Mesodermal cell (in vitro differentiated cells): ENCODE measurements around the gene CLN3.
"Not testable (repeated sequence)": the region's sequence is repeated elsewhere in the genome, so short reads cannot be mapped to it uniquely, and the experiment has no call there.

ENCODE experiments used
- H3K27ac ChIP-seq: 2 replicates; pipeline ENCODE4 v1.7.0; 2013; ENCODE audit warnings: mild to moderate bottlenecking, low read depth, low read length, moderate library complexity; ENCODE audit not compliant: severe bottlenecking
- H3K36me3 ChIP-seq: 2 replicates; pipeline ENCODE4 v1.7.1; 2013; ENCODE audit warnings: mild to moderate bottlenecking, low read length, moderate library complexity; ENCODE audit not compliant: control insufficient read depth, insufficient read depth
- H3K4me1 ChIP-seq: one replicate; pipeline ENCODE4 v1.7.1; 2013; ENCODE audit warnings: mild to moderate bottlenecking, low read length; ENCODE audit not compliant: insufficient read depth, control insufficient read depth, poor library complexity, severe bottlenecking
- H3K4me3 ChIP-seq: 2 replicates; pipeline ENCODE4 v1.7.0; 2013; ENCODE audit warnings: low read length, control low read depth, mild to moderate bottlenecking; ENCODE audit not compliant: insufficient read depth, poor library complexity, severe bottlenecking; ENCODE audit errors: extremely low read depth
- H3K9me3 ChIP-seq: 2 replicates; pipeline ENCODE4 v1.7.1; 2013; ENCODE audit warnings: mild to moderate bottlenecking, low read length, moderate library complexity; ENCODE audit not compliant: control insufficient read depth
- WGBS, 2 experiments: methylation state at CpG; one replicate each; pipeline ENCODE4 v1.1.5; 2013; ENCODE audit warnings: missing lambda C conversion rate in 2 of 2; ENCODE audit not compliant: insufficient coverage in 2 of 2; 5-methylcytosine and 5-hydroxymethylcytosine counted together

CLN3 gene

GRCh38 chr16:28486266-28486665 is 5.6 kb downstream of the CLN3 start:
- H3K36me3 ChIP-seq, result peaks cover 10% of the 10 kb centered on the region
- 94 to 100% methylated on average over 3 to 5 of the region's 5 CpGs for WGBS, 2 experiments
- no peaks in the 10 kb centered on the region for H3K4me1 ChIP-seq
- H3K4me3 ChIP-seq, result no peak overlapping the region
- H3K9me3 ChIP-seq, result no peaks in the 10 kb centered on the region
- no peak overlapping the region for H3K27ac ChIP-seq

- H3K36me3 ChIP-seq, H3K27ac ChIP-seq, H3K9me3 ChIP-seq, H3K4me3 ChIP-seq, H3K4me1 ChIP-seq: not testable (repeated sequence)
- WGBS, 2 experiments, result 92 to 100% methylated on average over 4 of the region's 5 CpGs
These were observed 8.5 kb downstream of the CLN3 start for GRCh38 chr16:28483361-28483760.

GRCh38 chr16:28482026-28482425 is 9.8 kb downstream of the CLN3 start:
- 94 to 98% methylated on average over 11 to 12 of the region's 13 CpGs for WGBS, 2 experiments
- no peak overlapping the region for H3K27ac ChIP-seq
- H3K4me1 ChIP-seq, result no peaks in the 10 kb centered on the region
- no peak overlapping the region for H3K4me3 ChIP-seq
- H3K9me3 ChIP-seq, result no peaks in the 10 kb centered on the region
- peaks cover 13% of the 10 kb centered on the region for H3K36me3 ChIP-seq

GRCh38 chr16:28478506-28479180 is 13.2 kb downstream of the CLN3 start:
- no peaks in the 10 kb centered on the region for H3K4me1 ChIP-seq
- WGBS, 2 experiments, result 95 to 98% methylated on average over 13 to 16 of the region's 16 CpGs

GRCh38 chr16:28477311-28477920 is 14.5 kb downstream of the CLN3 start:
- WGBS, 2 experiments, result 87 to 95% methylated on average over 13 to 14 of the region's 14 CpGs
- Histone ChIP-seq H3K36me3 (peaks cover 17% of the 10 kb centered on the region), H3K27ac (no peak overlapping the region), H3K4me3 (no peak overlapping the region), H3K9me3 (no peaks in the 10 kb centered on the region), H3K4me1 (no peaks in the 10 kb centered on the region)

More at GRCh38 chr16:28478506-28479180, 13.2 kb downstream of the CLN3 start:
- Histone ChIP-seq H3K4me3 (no peak overlapping the region), H3K27ac (no peak overlapping the region), H3K36me3 (peaks cover 21% of the 10 kb centered on the region), H3K9me3 (no peaks in the 10 kb centered on the region)

GRCh38 chr16:28475221-28475620 is 16.7 kb downstream of the CLN3 start:
- peaks cover 14% of the 10 kb centered on the region for H3K36me3 ChIP-seq
- H3K27ac ChIP-seq, result no peak overlapping the region
- H3K9me3 ChIP-seq, result no peaks in the 10 kb centered on the region
- 80% methylated on average over 1 of the region's 2 CpGs; no CpG with 5 or more reads in 1 of the 2 experiments for WGBS, 2 experiments
- no peaks in the 10 kb centered on the region for H3K4me1 ChIP-seq
- no peak overlapping the region for H3K4me3 ChIP-seq

GRCh38 chr16:28473714-28474265 is 18.1 kb downstream of the CLN3 start:
- no peaks in the 10 kb centered on the region for H3K9me3 ChIP-seq
- H3K4me1 ChIP-seq, result no peaks in the 10 kb centered on the region
- WGBS, 2 experiments, result 100% methylated on average over 5 of the region's 8 CpGs; no CpG with 5 or more reads in 1 of the 2 experiments
- no peak overlapping the region for H3K4me3 ChIP-seq
- H3K36me3 ChIP-seq, result peaks cover 14% of the 10 kb centered on the region
- H3K27ac ChIP-seq, result no peak overlapping the region

GRCh38 chr16:28447081-28447480 is 44.8 kb downstream of the CLN3 start:
- not testable (repeated sequence) for H3K4me3 ChIP-seq, H3K36me3 ChIP-seq
- no CpG with 5 or more reads among the region's 6 CpGs for WGBS, 2 experiments

GRCh38 chr16:28446388-28446787 is 45.5 kb downstream of the CLN3 start:
- no CpG with 5 or more reads among the region's 4 CpGs for WGBS, 2 experiments
- H3K4me3 ChIP-seq, H3K27ac ChIP-seq, H3K9me3 ChIP-seq, H3K4me1 ChIP-seq, H3K36me3 ChIP-seq: not testable (repeated sequence)

More at GRCh38 chr16:28447081-28447480, 44.8 kb downstream of the CLN3 start:
- not testable (repeated sequence) for H3K27ac ChIP-seq, H3K4me1 ChIP-seq, H3K9me3 ChIP-seq

GRCh38 chr16:28443943-28444342 is 47.9 kb downstream of the CLN3 start:
- not testable (repeated sequence) for H3K4me3 ChIP-seq, H3K4me1 ChIP-seq, H3K27ac ChIP-seq, H3K36me3 ChIP-seq, H3K9me3 ChIP-seq
- WGBS, 2 experiments, result 100% methylated on average over 1 of the region's 6 CpGs; no CpG with 5 or more reads in 1 of the 2 experiments

- H3K27ac ChIP-seq, H3K9me3 ChIP-seq, H3K4me3 ChIP-seq, H3K4me1 ChIP-seq, H3K36me3 ChIP-seq: not testable (repeated sequence)
- no CpG with 5 or more reads among the region's 6 CpGs for WGBS, 2 experiments
These were observed 53.0 kb downstream of the CLN3 start for GRCh38 chr16:28438899-28439298.
